ENCODE results near the gene CAPN2.

DNA sequence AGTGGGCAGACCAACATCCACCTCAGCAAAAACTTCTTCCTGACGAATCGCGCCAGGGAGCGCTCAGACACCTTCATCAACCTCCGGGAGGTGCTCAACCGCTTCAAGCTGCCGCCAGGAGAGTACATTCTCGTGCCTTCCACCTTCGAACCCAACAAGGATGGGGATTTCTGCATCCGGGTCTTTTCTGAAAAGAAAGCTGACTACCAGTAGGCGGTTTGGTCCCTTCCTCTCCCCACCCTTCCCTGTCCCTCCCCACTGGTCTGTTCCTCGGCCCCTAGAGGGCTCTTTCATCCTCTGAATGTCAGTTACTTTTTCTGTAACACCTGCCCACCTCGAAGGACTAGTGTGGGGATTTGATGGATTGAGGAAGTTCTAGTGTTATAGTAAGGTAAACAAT, 46.9 kb downstream of the CAPN2 start:
- TF ChIP-seq CTCF (IDR thresholded peaks at IDR 0.05) (no peak), POLR2A (IDR thresholded peaks at IDR 0.05) (no peak)
